ENCODE results near the gene LRRC8D.

Gene LRRC8D

DNA sequence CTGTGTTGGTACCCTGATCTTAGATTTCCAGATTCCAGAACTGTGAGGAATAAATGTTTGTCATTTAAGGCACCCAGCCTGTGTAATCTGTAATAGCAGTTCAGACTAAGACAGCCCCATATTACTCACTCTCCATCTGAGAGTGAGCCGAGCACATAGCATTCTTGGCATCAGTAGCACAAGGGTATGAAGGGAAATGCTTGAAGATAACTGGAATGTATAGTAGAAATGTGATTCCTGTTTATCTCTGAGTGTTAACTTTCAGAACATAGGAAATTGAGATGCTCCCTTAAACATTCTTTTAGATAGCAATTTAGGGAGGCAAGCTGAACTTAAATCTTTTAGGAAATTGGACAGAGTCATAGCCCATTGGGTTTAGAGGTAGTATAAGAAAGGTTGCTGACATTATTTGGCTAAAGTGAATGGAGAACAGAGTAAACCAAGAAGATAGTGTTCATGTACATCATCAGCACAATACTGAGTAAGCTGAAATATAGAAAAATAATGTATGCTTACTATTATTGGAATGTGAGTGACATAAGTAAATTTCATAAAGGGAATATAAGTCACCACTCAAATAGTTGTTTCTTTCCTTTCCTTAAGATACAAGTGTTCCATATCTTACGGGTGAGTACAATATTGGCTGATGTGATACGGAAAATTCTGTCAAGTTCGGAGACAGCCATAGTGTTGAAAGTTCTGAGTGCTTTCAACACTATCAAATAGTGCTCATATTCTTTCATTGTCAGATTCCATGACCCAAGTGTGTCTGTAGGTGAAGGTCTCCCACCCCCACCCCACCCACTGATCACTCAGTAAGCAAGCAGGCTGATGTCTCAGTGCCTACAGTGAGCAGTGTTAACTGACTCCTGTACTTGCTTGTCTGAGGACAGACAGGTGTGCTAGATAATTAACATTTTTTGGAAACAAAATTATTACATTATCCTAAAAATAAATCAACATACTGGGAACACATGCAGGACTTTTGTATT, 73.7 kb downstream of the LRRC8D start:
- no peak overlapping the region for H3K4me3 ChIP-seq (replicated peaks in 1 of 2; ENCODE audit: low read depth in 2 of 2, low read length in 2 of 2)
- TF ChIP-seq, protein P1, sequence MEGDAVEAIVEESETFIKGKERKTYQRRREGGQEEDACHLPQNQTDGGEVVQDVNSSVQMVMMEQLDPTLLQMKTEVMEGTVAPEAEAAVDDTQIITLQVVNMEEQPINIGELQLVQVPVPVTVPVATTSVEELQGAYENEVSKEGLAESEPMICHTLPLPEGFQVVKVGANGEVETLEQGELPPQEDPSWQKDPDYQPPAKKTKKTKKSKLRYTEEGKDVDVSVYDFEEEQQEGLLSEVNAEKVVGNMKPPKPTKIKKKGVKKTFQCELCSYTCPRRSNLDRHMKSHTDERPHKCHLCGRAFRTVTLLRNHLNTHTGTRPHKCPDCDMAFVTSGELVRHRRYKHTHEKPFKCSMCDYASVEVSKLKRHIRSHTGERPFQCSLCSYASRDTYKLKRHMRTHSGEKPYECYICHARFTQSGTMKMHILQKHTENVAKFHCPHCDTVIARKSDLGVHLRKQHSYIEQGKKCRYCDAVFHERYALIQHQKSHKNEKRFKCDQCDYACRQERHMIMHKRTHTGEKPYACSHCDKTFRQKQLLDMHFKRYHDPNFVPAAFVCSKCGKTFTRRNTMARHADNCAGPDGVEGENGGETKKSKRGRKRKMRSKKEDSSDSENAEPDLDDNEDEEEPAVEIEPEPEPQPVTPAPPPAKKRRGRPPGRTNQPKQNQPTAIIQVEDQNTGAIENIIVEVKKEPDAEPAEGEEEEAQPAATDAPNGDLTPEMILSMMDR (IDR thresholded peaks at IDR 0.05; ENCODE audit: low read depth, low read length), result no peak
- peak; percentile 90 to 91 for DNase-seq (ENCODE audit: low read depth in 2 of 2)

DNA sequence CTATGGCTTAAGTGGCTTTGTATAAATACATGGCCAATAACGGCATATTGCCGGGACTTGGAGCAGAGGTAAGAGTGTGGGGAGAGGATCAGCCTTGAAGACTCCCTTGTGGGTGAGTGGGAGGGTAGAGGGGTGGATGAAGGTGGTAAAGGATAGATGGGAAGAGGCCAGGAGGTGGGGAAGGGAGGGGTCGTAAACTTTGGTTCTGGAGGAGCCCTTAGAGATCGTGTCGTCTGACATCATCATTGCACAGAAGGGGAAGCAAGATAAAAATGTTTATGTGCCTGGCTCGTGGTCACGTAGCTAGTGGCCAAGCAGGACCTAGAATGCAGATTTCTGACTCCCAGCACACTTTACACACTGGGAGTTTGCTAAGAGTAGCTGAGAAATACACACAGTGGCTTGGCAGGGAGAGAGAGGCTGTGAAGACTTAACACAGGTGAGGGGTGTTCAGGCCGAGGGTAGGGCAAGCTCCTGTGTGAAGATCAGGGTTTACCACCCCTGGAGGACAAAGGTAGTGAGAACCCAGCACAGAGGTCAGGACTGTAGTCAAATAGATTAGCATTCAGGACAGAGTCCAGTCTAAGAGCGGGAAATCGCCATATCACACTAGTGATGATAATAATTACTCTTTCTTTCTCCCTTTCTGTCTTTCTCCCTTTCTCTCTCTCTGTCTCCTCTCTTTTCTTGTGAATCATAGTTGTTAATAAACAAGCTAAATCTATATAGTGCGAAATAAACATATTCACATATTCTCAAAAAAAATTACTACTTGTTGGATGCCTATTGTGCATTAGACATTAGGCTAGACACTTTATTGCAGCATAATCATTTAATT, 75.5 kb downstream of the LRRC8D start:
- H3K4me3 ChIP-seq (replicated peaks in 1 of 2; ENCODE audit: low read depth in 2 of 2, low read length in 2 of 2), result no peak overlapping the region
- no peak for DNase-seq (ENCODE audit: low read depth in 2 of 2)
- TF ChIP-seq, protein P1 (IDR thresholded peaks at IDR 0.05; ENCODE audit: low read depth, low read length), result no peak

DNA sequence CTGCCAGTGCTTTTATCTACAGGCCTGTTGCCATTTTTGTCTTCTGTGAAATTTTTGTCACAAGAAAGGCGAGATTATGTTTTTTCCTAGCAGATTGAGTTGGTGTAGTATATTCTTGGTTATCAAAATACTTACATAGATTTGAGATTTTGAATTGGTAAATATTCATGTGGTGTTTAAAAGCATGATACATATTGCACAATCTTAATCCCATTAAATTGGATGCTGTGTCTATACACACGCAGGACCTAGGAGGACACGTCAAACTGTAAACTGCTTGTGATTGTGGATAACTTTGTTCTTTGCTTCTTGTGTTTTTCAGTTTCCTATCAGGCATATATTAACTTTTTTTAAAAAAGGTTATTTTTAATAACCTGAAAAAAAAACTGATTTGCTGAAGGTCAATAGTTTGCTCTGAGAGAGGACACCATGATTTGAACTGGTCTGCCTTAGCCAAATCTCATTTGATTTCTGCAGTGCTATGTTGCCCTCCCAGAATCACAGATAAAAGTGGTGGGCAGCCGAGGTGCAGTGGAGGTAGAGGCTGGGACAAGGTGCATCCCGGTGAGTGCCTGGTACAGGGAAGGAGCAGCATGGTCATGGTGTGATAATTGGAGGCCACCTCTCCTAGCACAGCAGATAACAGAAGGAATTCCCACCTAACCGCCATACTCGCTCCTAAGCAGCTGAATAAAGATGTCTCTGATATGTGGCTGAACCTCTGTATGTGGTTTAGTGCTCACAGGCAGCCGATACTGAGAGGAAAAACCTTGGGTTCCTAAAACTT, 76.7 kb downstream of the LRRC8D start:
- DNase-seq (ENCODE audit: low read depth in 2 of 2), result no peak
- TF ChIP-seq, protein P1 (IDR thresholded peaks at IDR 0.05; ENCODE audit: low read depth, low read length), result no peak
- no peak overlapping the region for H3K4me3 ChIP-seq (replicated peaks in 1 of 2; ENCODE audit: low read depth in 2 of 2, low read length in 2 of 2)

DNA sequence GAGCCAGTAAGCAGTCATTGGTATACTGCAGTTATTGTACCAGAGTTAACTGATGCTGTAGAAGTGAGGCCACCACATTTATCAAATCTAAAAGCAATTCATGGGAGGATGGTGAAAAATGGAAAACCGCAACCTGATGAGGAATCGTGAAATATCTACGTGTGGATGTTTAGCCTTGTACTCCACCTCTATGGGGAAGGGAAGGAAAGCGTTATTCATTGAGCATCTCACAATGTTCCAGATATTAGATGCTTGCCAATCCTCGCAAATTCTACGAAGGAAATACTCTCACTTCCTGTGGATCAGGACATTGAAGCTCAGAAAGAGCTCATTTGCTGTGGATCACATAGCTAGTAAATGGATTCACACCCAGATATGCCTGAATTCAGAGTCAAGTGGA, 77.3 kb downstream of the LRRC8D start:
- DNase-seq (ENCODE audit: low read depth in 2 of 2), result no peak
- no peak overlapping the region for H3K4me3 ChIP-seq (replicated peaks in 1 of 2; ENCODE audit: low read depth in 2 of 2, low read length in 2 of 2)
- TF ChIP-seq, protein P1 (IDR thresholded peaks at IDR 0.05; ENCODE audit: low read depth, low read length), result no peak

DNA sequence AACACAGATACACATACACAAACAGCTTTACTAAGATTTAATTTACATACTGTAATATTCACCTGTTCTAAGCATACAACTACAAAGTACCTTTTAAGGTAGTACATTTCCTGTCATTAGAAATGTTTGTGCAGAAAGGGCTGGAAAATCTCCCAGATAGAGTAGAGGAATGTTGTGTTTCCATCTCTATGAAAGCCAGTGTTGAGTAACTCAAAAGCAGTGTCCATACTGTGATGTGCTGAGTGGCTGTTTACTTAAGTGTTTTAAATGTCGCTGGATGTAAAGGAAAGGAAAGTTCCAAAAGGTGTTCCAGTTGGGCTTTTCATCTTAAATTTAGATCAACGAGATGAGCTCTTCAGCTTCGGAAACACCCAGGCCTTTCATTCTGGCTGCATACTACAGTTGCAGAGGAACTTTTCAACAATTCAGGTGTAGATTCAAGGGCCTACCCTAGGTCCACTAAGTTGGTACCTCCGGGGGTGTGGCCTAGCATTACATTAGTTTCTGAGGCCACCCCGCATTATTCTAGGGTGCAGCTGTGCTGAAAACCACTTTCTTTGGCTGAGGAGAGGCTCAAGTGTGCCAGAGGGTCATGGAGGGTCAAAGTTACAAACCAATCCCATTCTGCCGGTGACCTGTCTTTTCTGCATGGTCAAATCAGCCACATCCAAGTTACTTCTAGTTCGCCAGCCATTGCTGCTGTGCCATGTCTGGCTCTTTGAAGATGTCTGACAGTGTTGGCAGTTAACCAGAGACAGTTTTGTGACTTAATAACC, 78.1 kb downstream of the LRRC8D start:
- no peak for DNase-seq (ENCODE audit: low read depth in 2 of 2)
- H3K4me3 ChIP-seq (replicated peaks in 1 of 2; ENCODE audit: low read depth in 2 of 2, low read length in 2 of 2), result no peak overlapping the region
- TF ChIP-seq, protein P1 (IDR thresholded peaks at IDR 0.05; ENCODE audit: low read depth, low read length), result no peak

All from cardiac fibroblast (primary cell).